CD4-positive, alpha-beta T cell treated with Interleukin-4 for 4 hours (primary cell): Measurements from ENCODE around the gene CPT1B.

ENCODE experiments used
- DNase-seq: peaks from one replicate; pipeline ENCODE4 v3.0.0-alpha.2; 2020

CPT1B gene

DNA sequence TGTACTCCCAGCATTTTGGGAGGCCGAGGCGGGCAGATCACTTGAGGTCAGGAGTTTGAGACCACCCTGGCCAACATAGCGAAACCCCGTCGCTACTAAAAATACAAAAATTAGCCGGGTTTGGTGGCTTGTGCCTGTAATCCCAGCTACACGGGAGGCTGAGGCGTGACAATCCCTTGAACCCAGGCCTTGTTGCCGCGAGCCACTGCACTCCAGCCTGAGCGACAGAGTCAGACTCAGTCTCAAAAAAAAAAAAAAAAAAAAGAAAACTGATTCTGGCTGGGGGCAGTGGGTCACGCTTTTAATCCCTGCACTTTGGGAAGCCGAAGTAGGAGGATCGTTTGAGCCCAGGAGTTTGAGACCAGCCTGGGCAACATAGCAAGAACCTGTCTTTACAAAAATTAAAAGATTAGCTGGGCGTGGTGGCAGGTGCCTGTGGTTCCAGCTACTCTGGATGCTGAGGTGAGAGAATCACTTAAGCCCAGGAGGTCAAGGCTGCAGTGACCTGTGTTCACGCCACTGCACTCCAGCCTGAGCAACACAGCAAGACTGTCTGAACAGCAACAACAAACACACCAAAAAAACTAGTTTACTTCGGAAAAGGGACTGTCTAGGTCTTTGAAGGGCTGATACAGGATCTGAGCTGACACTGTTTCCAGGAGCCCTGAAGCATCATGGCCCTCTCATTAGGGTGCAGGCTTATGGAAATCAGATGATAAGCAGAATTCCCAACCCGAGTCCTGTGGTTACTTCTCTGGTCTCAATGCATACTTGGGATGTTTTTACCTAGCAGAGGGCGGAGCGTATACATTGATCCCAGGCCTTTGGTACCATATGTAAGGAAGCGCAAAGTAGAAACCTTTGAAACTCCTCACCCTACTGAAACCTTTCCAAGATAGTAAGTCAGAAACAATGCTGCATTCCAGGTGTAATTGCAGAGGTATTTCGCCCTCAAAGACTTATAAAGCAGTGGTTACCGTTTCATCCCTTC, 6.2 kb upstream of the CPT1B start:
- DNase-seq = no peak

DNA sequence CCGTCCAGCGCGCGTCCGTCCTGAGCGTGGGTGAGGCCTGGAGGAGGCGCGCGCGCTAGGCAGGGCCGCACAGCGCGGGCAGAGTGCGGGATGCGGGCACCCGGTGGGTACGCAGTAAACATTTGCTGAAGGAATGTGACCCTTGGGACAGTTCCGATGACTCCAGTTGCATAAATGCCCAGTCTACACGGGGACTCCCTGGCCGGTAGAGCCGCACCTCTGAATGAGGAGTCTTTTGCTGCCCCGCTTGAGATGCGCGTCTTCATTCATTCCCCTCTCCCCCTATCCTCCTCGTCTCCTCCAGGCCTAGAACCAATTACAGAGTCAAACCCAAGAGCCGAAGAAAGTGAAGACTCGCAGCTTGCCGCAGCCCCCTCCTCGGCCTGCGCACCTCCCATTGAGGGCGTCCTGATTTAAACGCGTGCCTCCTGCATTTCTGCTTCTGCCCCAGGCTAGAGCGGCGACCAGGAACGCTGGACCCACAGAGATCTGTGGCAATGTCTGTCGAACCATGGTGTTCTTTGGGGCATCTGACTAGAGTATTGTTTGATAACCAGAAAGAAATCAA, 5.2 kb upstream of the CPT1B start:
- no peak for DNase-seq

DNA sequence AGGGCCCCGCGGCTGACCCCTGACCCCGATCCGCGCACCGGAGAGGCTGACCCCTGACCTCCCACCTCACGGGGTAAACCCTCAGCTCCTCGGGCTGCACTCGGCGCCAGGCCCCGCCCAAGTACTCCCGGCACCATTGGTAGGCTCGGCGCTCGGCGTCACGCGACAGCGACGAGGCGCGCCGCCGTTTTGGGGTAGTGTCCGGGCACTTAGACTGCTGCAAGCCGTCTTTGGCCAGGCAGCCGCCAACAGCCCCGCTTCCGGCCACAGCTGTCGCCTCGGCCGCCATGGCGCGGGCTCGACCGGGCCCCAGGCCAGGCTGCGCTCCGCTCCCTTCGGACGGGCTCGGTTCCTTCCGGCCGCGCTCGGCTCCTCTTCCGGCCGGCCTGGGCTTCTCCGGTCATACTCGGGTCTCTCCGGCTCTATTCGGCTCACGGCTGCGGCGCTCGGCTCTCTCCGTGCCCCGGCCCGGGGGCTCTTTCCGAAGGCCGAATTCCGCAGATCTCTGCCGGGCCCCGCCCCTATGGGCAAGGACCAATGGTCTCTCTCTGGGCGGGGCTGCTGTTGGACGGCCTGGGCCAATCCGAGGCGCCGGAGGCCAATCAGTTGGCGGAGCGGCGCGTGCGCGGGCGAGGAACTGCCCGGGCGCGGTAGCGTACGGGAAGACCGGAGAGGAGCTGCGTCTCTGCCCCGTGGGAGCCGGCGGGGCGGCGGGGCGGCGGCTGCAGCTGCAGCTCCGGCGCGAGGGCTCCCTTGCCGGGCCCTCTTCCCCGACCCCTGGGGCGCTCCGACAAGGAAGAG, 4.5 kb upstream of the CPT1B start, which contains the start of gene CHKB:
TSS of gene CHKB (minus strand) at position 357 of the 801 bp plus-strand sequence. CDS start at position 289, 68 bp downstream.
- peak; percentile 97 for DNase-seq

DNA sequence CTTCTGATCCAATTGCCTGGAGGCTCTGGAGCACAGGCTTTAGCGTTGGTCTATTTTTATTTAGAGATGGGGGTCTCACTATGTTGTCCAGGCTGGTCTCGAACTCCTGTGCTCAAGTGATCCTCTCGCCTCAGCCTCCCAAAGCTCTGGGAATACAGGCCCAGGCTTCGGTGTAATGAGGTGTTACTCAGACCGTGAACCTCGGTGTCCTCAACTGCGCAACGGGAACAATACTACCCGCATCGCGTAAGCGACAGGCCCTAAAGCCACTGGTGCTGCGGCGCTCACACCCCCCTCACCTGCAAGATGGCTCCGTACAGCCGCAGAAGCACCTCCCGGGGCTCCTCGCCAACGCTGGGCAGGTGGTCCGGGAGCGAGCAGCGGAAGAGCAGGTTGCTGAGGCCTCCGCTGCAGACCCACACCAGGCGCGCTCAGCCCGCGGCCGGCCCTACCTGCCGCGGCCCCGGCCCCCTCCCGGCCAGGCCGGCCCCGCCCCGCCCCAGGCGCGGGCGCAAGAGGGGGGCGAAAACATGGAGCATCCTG, 3.8 kb upstream of the CPT1B start:
- peak; percentile 29 for DNase-seq

DNA sequence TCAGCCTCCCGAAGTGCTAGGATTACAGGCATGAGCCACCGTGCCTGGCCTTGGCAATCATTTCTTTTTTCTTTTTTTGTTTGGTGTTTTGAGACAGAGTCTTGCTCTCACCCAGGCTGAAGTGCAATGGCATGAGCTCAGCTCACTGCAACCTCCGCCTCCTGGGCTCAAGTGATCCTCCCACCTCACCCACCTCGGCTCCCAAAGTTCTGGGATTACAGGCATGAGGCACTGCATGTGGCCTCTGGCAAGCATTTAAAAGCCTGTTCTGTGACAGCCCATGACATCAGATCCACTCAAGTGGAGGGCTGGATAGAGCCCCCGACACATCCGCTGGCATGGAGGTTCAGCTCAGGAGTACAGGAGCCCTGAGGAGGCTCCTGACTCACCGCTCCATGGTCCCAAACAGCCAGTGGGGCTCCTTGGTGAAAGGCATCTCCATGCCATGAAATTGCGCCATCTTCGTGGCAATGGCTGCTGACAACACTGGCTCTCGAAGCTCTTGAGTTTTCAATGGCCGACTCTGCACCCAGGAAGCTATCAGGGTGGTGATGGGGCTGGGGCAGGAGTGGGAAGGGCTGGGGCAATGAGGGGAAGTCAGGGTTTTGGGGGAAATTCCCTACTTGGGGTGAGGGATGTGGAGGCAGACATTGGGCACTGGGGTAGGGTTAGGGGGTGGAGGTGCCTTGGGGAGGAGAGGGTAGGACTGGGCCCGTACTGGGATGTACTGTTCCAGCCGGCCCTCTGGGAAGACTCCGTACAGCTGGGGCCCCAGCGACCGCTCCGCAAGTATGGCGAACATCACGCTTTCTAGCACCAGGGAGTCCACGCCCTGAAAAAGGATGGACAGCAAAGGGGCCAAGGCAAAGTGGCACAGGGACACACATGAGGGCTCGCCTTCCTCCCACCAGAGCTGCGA, 3.1 kb upstream of the CPT1B start:
- no peak for DNase-seq

DNA sequence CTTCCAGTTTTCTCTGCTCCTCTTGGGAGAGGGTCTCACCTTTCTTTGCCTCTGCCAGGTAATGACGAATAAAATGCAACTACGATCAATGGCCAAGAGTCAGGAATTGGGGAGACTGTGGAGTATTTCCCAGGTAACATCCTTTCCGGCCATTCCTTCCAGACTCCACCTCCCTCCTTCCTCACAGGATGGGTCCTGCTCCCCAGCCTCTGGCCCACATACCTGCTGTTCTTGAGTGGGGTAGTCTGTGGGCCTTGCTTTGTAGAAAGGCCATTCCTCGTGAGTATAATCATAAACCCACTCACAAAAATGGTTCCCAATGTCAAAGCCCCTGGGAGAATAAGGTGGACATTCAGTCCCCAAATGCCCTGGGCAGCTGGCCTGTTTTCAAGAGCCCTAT, 1.5 kb upstream of the CPT1B start:
- no peak for DNase-seq

DNA sequence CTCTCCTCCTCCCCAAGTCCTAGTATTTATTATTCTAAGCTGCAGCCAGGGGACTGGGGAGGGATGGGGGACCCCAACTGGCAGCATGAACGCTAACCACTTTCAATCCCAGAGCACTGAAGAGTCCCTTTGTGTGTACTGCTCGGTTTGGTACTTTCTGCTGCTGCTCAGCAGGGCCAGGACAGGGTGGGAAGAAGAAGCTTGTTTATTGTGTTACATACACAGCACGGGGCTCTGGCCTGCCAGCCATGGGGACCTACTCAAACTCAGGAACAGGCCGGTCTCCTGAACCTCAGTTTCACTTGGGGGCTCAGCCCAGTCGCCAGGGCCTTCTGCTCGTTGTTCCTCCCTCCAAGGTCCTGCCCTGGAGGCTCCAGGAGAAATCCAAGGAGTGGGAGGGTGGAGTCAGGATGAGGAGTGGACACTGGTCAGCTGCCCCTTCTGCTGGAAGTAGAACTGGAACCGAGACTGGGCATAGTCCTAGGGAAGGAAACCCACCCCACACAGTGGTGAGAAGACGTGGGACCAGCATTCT, 616 bp upstream of the CPT1B start:
- no peak for DNase-seq

DNA sequence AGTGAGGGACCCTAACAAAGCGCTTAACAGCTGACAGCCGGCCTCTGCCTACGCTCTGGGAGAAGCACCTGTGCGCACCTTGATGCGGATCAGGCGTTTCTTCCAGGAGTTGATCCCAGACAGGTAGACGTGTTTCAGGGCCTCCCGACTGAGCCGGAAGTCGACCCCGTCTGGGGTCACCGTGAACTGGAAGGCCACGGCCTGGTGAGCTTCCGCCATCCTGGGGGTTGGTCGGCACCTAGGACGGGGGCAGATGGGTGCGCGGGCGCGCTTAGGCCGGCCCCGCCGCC, 585 bp downstream of the CPT1B start:
- no peak for DNase-seq

DNA sequence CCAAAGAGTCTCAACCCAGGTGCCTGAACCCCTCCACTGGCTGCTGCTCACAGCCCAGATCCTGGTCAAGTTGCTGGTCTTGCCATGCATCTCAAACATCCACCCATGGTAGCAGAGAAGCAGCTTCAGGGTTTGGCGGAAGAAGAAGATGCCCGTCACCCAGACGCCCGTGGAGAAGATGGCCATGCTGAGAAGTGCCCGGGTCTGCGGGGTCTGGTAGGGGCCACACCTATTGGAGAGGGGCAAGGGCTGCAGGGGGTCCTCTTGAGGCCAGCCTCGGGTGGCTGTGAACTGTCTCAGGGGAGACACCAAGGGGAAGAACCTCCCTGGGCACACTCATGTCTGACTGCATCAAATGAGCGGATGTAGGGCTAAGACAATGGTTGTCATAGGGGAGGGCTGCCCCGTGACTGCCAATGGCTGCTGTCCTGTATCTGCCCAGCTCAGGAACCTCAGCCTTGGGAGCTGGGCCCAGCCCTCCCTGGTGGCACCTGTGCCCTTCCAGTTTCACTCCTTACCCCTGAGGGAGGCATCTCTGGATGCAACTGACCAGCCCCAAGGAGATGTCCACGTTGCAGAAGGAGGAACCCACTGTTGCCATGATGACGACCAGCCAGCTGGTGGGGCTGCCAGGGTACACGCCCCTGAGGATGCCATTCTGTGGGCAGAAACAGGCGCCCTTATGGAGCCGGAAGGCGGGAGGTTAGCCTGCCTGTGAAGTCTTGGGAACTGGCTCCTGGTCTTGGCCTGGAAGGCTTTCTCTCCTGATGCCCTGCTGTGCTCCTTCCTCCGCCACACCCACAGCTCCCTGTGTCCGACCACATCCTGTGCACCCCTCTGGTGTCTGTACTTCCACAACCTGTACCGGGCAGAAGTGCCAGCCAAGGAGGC, 1.2 kb downstream of the CPT1B start:
- no peak for DNase-seq

DNA sequence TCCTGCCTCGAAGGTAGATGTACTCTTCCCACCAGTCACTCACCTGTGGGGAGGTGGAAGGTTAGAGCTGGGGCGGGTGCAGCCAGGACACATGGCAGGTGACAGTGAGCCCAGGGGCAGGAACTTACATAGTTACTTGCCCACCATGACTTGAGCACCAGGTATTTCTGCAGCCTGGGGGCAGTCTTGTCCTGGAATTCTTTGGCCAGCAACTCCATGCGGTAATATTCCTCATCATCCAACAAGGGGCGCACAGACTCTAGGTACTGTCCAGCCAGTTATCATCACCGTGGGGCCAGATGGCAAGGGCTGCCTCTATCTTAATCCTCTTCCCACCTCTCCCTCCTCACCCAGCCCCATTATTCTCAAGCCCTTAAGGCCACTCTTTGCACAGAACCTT, 2.2 kb downstream of the CPT1B start:
- no peak for DNase-seq

DNA sequence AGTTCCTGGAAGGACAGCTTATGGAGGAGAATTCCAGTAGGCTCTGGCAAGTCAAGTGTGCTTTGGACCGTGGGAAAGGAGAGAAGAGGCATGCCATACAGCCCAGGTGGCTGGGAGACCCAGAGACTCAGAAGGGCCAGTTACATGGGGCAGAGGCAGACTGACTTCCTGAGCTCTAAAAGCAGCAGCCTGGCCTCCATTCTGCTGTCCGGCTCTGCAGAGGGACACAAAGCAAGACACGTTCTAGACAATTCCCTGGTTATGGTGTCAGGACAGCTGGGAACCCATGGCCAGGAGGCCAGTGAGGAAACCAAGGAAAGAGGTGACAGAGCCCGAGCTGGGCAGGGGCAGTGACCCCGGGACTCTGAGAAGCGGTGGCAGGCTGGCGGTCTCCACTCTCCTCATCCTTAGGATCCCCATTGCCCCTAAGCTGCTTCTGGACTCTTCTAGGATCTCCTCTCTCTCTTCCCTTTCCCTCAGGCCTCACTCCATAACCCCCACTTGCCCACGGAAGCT, 2.7 kb downstream of the CPT1B start:
- DNase-seq = no peak

DNA sequence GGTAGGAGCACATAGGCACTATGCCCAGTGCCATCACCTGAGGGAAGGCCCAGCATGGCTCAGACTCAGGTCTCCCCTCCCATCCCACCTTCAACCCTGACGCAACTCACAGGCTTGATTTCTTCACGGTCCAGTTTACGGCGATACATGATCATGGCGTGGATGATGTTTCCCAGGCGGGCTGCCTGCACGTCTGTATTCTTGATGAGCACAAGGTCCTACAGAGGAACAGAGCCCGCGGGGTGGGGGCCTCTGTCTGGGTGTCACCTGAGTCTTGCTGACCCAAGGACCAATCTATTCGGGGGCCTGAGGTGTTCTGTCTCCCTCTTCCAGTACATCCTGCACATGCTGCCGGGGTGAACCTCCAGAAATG, 3.9 kb downstream of the CPT1B start:
- no peak for DNase-seq

DNA sequence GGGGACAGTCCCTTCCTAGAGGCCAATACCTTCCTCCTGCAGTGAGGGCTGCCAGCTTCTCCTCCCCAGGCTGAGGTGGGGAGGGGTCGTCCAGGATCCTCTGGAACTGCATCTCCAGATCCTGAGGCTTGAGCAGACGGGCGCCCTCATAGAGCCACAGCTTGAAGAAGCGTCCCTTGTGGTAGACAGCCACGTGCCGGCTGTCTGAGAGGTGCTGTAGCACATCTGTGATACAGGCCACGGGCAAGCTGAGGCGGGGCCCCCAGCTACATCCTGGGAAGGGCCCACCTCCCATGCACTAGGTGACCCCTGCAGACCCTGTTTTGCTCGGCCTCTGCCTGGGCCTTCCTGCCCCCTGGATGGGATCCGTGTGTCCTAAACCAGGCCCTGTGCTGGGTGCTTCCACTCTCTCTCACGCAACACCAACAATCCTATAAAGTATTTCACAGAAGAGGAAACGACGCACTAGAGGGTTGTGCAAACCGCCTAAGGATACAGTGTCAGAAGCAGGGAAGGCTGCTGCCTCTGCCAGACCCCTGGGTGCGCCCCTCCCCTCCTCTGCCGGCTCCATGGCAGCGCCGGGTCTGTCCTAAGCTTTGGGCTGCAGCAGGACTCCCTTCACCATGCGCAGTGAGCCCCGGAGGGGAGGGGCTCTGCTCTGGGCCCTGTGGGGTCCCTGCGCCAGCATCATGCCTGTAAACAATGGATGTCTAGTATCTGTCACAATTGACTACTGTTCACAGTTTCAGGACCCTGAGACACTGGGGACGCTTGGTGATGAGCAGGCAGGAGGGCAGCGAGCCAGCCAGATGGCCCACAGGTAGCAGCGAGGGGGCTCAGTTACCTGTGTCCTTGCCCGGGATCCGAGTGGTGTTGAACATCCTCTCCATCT, 4.5 kb downstream of the CPT1B start:
- no peak for DNase-seq

DNA sequence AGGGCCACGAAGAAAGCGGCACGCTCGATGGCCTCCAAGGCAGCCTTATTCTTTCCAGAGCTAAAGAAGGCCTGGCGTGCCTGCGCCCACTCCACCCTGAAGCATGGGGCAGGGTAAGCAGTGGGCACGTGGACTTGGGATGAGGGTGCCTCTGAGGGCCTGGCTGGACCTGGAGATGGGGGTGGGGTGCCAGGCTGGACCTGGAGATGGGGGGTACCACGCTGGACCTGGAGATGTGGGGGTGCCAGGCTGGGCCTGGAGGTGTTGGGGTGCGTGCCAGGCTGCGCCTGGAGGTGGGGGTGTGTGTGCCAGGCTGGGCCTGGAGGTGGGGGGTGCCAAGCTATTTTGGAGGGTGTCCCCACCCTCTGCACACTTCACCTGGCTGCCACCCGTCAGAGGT, 5.3 kb downstream of the CPT1B start:
- DNase-seq = no peak

DNA sequence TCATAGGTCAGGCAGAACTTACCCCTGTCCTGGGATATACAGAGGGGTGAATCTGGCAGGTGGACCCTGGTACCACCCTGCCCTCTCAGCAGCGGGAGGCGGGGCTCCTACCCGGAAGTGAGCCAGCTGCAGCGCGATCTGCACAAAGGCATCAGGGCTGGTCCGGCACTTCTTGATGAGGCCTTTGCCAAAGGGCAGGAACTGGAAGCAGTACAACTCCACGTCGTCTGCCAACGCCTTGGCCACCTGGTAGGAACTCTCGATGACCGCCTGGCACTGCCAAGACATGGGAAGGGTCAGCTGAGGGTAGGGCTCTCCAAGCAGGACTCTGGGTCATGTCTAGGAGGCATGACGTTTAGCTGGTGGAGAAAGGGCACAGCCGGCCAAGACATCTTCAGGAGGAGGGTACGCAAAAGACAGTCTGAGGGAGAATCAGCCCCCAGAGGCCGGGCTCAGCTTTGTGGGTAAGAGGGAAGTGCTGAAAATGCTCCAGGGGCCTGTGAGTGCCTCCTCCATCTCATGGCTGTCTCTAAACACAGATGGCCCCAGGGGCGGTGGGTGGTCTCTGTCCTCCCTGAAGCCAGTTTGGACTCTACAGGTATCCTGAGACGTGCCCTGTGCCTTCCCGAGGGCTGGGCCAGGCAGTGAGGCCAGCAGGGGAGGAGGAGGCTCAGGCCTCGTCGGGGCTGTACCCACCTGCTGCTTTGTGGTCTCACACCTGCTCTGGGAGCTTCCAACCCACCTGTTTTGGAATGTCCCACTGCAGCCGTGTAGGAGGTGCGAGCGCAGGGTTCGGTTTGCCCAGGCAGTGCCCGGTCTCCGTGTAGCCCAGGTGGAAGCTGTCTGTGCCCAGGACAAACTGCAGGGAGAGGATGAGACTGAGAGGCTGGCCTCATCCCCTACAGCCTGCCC, 6.7 kb downstream of the CPT1B start:
- DNase-seq = no peak

DNA sequence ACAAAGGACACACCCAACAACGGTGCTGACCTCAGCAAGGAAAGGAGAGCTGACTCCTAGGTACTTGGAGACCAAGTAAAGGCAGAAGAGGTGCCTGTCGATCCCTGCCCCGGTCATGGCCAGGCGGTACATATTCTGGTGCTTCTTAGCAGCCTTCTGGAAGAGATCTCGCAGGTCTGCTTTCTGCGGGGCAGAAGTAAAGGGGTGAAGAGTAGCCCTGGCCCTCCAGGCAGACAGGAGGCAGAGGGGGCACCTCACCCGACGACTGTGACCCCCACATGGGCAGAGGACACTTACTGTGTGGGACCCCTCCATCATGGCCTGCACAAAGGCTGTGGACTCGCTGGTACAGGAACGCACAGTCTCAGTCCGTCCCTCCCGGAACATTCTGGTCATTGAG, 7.4 kb downstream of the CPT1B start:
- DNase-seq = no peak

DNA sequence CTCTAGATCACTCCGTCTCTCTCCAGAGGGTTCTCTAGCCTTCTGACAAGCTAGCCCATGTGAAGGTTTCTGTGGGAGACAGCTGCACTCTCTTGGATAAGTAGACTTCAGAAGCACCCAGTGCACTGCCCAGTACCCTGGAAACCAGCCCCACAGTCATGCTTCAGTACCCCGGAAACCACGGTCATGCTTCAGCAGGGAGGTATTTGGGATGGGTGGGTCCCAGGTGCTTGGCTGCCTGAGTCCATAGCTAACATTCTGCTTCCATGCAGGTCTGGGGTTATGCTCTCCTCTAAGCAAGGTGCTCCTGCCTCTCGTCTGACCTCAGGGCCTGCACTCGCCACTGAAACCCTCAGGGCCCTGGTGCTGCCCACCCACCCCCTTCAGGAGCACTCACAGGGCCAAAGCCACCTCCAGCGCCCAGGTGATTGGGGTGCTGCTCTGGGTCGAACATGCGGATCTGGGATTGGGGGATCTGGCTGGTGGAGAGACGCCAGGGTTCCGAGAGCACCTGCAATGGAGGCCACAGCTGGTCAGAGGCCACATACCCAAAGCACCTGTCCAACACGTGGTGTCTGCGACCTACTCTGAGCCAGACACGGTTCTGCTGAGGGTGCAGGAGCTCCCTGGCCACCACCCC, 8.2 kb downstream of the CPT1B start:
- DNase-seq = no peak

DNA sequence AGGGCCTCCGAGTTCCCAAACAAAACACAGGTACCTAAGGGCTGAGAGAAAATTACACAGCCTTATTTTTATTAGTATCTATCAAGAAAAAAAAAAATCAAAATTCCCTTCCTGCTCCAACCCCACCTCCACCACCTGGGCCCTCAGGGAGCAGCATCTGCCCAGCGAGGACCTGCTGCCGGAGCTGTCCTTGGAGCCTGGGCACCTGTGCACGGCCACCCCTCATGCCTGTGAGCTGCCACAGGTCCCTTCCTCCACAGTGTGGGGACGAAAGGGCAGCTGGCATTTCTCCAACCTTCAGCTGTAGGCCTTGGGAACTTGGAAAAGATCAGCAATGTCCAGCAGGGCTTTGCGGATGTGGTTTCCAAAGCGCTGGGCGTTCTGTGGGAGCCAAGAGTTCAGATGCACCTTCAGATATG, 9.2 kb downstream of the CPT1B start:
- no peak for DNase-seq
